Hippocampal formation (tissue), 2 donors: Measurements from ENCODE around the gene AGPAT4.
A peak's percentile ranks its signal among the peaks of the same experiment; 100 is the strongest.

Experiments
- DNase-seq, 2 donors: peaks; one replicate each; lab custom pipeline; 2025; lab: John Stamatoyannopoulos, UW

The AGPAT4 gene

DNA sequence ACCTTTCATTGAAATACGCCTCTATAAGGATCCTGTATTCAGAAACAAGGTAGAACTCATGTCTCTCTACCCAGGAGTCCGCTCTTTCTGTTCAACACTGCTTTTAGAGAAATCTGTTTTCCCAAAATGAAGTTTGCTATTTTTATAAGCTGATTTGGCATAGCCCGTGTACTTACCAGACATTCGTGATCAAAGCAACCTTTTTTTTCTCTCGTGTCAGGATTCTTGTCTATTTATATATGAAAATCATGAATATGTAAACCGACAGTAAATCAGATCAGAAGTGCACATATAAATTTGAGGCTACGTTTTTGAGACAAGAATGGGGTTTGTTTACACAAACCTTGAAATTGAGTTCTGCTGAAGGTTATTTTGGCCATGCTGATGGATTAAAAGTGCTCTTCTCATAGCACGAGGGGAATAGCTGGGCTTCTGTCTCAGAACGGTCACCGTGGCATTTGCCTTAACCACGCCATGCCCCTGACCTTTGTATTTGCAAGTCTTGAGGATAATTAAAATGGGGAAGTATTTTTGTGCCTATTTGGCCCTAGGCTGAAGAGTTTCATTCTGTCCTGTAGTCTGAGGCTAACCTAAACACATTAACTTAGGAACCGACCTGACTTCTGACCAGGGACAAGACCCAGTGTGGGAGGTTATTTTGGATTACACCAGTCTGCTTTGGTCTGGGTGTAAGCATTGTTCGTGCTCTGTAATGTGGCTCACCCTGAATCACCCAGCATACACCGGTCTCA is 163.7 kb downstream of the AGPAT4 start:
- no peak for DNase-seq

DNA sequence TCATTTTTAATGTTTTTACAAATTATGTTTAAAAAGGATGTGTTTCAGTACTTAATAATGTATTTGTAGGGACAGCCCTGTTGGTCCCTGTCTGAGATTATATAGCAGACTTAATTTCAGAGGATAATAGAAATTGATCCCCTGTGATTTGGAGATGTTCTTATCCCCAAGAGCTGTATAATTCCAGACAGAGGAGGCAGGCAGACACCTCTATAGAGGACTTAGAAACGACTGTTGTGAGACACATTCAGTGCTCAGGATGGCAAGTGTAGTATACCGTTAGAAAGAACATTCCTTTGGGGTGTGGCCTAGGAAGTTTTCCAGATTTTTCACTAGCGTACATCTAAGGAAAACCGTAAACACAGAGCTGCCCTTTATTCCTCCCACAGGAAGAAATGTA is 164.5 kb downstream of the AGPAT4 start:
- no peak for DNase-seq

- DNase-seq = no peak
Measured at GRCh38 chr6:161108916-161109315, 164.9 kb downstream of the AGPAT4 start.

DNA sequence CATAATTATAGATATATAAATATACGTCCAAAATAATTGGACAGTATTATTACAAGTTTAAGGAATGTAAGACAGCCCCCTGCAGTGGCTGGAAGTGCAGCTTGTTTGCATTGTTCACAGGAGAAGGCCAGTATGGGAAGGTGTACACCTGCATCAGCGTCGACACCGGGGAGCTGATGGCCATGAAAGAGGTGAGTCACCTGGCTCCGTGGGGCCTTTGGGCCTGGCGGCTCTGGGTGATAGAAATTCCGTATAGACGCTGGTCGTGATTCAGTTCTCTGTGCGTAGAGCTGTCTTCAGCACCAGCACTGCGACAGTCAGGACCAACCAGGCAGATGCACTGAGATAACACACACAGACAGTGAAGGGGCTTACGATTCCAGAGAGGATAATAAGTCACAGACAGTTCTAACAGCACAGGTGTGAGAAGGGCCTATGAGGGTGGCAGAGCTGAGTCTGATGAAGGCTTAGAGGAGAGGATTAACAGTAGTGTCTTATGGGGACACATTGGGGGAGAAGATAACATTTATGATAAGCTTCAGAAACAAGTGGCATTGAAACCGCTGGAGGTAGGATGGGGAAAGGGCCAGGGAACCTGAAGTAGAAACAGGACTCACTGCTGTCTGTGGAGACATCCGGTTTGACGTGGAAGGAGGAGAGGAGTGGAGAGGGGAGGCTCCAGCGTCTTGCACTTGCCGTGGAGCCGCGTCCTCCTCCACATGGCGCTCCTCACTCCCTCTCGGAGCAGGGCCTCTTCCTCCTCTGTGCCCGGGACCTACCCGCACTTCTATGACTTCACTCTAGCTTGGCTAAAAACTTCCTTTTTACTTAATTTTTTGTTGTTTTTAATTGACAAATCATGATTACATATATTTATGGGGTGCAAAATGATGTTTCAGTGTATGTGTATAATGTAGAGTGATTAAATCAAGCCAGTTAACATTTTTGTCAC is 165.8 kb downstream of the AGPAT4 start:
- no peak for DNase-seq

GRCh38 chr6:161105408-161105807 is 168.5 kb downstream of the AGPAT4 start:
- no peak for DNase-seq

DNA sequence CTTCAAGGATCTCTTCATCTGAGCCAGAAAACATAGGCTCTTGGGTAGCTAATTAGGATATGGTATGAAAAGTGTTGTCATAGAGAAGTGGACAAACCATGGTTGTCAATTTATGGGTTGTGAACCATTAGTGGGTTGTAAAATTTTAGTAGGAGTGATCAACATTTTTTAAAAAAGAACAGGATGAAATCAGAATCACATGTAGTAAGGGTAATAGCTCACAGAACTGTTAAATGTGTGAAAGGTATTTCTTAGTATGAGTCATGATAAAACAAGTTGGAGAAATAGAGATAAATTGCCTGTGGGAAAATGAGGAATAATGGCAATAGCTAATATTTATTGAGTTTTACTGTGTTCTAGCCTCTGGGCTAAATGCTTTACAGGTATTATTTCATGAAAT is 168.9 kb downstream of the AGPAT4 start:
- no peak for DNase-seq

DNA sequence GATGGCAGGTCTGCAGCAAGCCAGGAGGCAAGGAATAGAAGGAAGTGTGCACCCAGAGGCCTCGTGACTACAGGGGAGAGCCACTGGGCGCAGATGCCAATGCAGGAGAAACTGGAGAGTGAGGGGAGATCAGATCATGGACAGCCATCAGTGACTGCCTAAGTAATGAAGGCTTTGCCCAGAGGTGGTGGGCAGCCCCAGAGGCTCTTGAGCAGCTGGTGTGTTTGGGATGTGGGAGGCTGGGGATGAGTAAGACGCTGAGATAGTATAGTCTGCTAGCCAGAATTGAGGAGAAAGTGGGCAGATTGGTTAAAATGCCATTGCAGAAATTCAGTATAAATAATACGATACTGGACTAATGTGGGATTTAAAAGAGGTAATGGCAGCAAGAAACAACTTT is 170.4 kb downstream of the AGPAT4 start:
- DNase-seq = no peak

DNA sequence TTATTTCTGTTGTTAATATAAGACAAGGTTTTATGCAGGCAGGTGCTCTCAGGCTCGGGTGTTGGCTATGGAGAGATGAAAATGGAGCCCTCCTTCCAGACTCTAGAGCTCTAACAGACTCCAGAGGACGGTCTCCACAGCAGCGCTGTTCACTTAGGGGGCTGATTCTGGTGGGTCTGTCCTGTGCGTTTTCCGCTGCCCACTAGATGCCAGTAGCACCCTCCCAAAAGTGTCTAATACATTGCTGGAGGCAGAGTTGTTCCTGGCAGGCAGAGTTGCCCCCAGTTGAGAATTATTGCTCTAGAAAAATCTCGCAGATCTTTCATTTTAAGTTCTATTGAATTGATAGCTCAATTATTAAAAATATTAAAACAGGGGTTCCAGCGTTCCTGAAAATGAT is 172.3 kb downstream of the AGPAT4 start:
- DNase-seq = peak in 1 of 2 donors; percentile 19

GRCh38 chr6:161100072-161100471 is 173.8 kb downstream of the AGPAT4 start:
- peak; percentile 30 to 56 for DNase-seq

DNA sequence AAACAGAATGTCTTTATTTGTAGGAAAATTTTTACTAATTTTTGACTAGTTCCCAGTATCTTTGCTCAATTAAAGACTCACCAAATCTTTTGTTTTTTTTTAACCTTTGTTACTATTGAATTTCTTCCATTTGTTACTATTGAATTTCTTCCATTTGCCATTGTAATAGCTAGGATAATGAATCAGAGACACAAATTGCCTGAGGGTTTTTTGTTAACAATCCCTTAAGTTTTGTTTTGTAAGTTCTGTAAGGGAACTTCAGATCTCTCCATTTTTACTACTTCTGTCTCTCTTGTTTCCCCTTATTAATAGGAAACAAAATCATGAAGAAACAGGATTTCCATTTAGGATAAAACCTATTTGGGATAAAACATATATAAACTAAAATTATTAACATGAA is 177.9 kb downstream of the AGPAT4 start:
- DNase-seq = no peak

- DNase-seq = no peak
Measured at GRCh38 chr6:161094955-161095354, 178.9 kb downstream of the AGPAT4 start.

DNA sequence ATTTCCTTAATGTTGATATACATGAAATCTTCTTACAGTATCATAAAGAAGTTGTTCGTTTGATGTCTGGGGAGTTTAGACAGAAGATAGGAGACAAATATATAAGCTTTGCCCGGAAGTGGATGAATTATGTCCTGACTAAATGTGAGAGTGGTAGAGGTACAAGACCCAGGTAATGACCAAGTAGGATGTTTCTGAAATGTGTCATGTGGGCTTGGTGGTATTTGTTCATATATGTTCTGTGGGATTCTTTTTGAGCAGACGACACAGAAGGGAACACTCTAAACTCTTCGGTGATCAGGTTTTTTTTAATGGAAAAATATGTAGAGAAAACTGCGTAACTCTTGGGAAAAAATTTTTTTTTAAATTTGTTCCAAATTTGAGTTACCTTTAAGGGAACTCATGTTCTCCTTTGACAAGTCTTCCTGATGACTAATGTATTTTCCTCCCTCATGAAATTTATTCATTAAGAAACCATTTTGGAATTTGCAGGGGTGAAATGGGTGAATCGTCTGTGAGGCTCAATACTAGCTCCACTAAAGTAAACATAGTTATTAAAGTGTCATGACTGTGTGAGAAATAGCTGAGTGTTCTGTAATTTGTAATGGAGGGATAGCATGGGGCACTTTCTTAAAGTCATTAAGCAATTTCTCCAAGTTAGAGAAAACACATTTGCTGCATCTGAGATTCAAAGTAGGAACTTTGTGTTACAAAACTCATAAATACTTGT is 181.7 kb downstream of the AGPAT4 start:
- no peak for DNase-seq

DNA sequence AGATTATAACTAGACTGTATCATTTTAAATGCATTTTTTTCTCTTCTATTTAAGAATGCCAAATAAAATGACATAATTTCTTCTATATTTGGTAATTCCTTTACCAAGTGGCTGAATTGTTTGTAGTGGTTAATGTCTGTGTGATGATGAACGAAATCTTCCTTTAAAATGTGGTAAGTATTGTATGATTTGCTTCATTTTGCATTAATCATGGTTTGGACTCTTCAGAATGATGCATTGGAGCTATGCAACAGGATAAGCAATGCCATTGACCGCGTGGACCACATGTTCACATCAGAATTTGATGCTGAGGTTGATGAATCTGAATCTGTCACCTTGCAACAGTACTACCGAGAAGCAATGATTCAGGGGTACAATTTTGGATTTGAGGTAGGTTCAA is 182.7 kb downstream of the AGPAT4 start:
- DNase-seq = no peak

DNA sequence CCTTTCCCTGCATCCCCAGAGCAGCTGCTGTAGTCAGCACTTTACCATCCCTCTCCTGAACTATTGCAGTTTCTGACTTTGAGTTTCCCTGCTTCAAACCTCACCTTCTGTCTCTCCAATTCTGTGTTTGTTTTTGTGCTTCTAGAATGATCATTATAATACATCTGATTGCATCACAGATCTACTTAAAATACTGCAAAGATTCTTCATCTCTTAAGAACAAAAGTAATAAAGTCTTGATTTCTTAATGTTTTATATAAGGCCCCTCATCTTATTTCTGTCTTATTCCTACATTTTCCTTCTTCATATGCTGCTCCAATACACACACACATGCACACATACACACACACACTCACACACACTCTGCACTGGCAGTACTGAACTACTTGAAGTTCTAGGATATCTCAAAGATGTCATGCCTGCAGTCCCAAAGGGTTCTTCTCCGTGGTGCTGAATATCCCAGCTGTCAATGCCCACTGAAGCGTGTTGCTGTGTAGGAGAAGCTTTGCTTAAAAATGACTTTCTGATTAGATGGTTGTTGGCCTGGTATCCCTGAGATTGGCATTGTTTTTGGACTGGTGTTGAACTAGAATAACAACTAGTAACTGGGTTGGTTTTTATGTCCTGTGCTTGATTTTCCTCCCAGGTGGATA is 185.1 kb downstream of the AGPAT4 start:
- no peak for DNase-seq

DNA sequence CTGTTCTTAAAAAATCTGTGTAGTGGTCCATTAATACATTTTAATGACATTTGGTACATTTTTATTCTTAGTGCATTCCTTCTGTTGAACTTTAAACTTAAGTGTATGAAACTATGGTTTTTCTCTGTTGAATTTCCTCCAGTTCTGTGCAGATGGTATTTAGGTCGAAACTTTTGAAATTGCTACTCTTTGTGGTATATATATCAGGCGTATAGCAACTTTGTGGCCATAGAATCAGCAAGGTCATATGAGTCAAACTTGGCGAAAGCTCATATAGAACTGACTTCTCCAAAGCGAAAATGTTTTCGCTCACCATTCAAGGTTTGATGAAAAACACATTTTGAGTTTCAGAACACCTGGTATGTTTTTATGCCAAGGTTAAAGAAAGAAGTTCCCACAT is 188.6 kb downstream of the AGPAT4 start:
- DNase-seq = no peak

GRCh38 chr6:161082215-161082614 is 191.6 kb downstream of the AGPAT4 start:
- no peak for DNase-seq

- no peak for DNase-seq
Measured at GRCh38 chr6:161080263-161080970, 193.4 kb downstream of the AGPAT4 start.
